ENCODE results near the gene PRDM16.

PRDM16 gene

DNA sequence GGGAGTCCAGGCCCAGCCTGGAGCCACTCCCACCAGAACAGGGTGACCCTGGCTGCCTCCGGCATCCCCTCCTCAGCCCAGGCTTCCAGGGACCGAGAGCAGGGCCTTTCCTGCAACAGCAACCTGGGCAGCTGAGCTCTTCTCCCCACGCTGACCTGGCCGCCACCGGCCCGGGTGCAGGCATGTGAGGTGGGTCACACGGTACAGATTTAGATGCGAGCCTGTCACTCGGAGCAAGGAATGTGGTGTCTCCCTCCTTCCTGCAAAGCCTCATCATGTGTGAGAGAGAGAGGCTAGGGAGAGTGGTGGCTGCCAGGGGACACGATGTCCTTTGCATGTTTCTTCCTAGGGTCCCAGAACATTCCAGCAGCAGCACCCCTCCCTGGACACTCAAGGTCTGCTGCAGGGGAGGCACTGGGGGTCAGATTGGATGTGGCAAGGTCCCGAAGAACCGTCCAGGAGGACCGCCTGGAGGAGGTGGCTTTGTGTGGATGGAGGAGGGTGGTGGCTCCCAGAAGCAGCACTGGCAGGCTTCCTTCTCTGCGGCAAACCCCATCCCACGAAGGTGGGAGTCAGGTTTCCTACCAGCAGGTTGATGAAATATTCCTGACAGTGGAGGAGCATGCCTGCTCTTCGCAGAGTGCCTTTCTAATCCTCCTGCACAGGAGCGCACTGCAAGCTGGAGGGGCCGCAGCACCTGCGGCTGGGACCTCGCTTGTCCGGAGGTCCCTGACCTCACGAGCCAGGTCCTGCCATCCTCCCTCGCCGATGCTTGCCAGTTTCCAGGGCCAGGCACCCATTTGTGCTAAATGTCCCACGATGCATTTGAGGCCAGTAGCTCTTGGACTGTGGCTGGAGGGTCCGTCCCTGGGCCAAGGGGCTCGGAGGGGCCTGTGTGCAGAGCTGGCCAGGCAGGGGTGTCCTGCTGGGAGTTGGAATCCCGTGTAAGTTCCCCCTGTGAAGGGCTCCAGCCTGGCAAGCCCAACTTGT, 68.4 kb downstream of the PRDM16 start:
- no peak overlapping the region for H2AFZ ChIP-seq (ENCODE audit: low read length)
- no peak overlapping the region for H3K9ac ChIP-seq (ENCODE audit: low read depth, low read length, poor library complexity, severe bottlenecking)
- no peak overlapping the region for H3K4me2 ChIP-seq (ENCODE audit: low read depth, low read length, poor library complexity, severe bottlenecking)
- no peak overlapping the region for H3K4me3 ChIP-seq (ENCODE audit: low read length, poor library complexity, severe bottlenecking)
- H3K79me2 ChIP-seq (ENCODE audit: insufficient read depth, low read length), result peaks cover 4% of the 10 kb centered on the region; the same call in 1 of the 2 replicates
- TF ChIP-seq CTCF (conservative IDR thresholded peaks at IDR 0.05; ENCODE audit: low read length) (no peak), EZH2phosphoT487 (IDR thresholded peaks at IDR 0.05; ENCODE audit: borderline replicate concordance) (no peak)
- no peaks in the 10 kb centered on the region for H3F3A ChIP-seq (ENCODE audit: low read depth)
- no peaks in the 10 kb centered on the region; the same call in 1 of the 2 replicates for H3K36me3 ChIP-seq (ENCODE audit: insufficient read depth, low read length)
- H3K9me3 ChIP-seq (ENCODE audit: insufficient read depth, low read depth, low read length), result no peaks in the 10 kb centered on the region
- no peaks in the 10 kb centered on the region for H3K4me1 ChIP-seq (ENCODE audit: insufficient read depth, low read length, poor library complexity, severe bottlenecking)
- H3K9me2 ChIP-seq (replicated peaks; ENCODE audit: low read depth, low read length), result no peaks in the 10 kb centered on the region
- H3K27me3 ChIP-seq (ENCODE audit: insufficient read depth, low read length, poor library complexity, severe bottlenecking), result no peaks in the 10 kb centered on the region
- no peaks in the 10 kb centered on the region for H4K20me1 ChIP-seq (ENCODE audit: insufficient read depth, low read length, poor library complexity, severe bottlenecking)

GRCh38 chr1:3138623-3139151, 69.7 kb downstream of the PRDM16 start:
- Histone ChIP-seq H3K4me2 (ENCODE audit: low read depth, low read length, poor library complexity, severe bottlenecking) (no peak overlapping the region), H3K4me1 (ENCODE audit: insufficient read depth, low read length, poor library complexity, severe bottlenecking) (no peaks in the 10 kb centered on the region), H3K27me3 (ENCODE audit: insufficient read depth, low read length, poor library complexity, severe bottlenecking) (no peaks in the 10 kb centered on the region), H2AFZ (ENCODE audit: low read length) (no peak overlapping the region), H3K9me2 (replicated peaks; ENCODE audit: low read depth, low read length) (no peaks in the 10 kb centered on the region), H3K9me3 (ENCODE audit: insufficient read depth, low read depth, low read length) (no peaks in the 10 kb centered on the region), H4K20me1 (ENCODE audit: insufficient read depth, low read length, poor library complexity, severe bottlenecking) (no peaks in the 10 kb centered on the region), H3K79me2 (ENCODE audit: insufficient read depth, low read length) (no peaks in the 10 kb centered on the region), H3K9ac (ENCODE audit: low read depth, low read length, poor library complexity, severe bottlenecking) (no peak overlapping the region), H3K36me3 (ENCODE audit: insufficient read depth, low read length) (no peaks in the 10 kb centered on the region; the same call in 1 of the 2 replicates), H3F3A (ENCODE audit: low read depth) (no peaks in the 10 kb centered on the region), H3K4me3 (ENCODE audit: low read length, poor library complexity, severe bottlenecking) (no peak overlapping the region)
- no peak for TF ChIP-seq EZH2phosphoT487 (IDR thresholded peaks at IDR 0.05; ENCODE audit: borderline replicate concordance)
- no peak for TF ChIP-seq CTCF (conservative IDR thresholded peaks at IDR 0.05; ENCODE audit: low read length)

DNA sequence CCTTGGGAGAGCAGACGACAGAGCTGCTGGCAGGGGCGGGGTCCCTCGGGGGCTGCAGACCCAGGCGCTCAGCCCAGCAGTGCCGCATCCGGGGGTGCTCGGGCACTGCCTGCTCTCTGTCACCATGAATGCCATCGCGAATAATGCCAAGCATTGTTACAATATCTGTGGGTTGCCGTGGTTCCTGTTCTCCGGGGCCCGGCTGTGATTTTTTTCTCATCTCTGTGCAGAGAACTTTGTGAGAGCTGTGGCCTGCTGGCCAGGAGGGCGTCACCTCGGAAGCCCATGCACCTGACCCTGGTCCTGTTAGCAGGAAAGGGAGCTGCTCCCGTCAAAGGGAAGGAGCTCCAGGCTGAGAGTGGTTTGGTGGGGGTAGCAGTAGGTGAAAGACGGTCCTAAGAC, 70.4 kb downstream of the PRDM16 start:
- Histone ChIP-seq H4K20me1 (ENCODE audit: insufficient read depth, low read length, poor library complexity, severe bottlenecking) (no peaks in the 10 kb centered on the region), H3K4me2 (ENCODE audit: low read depth, low read length, poor library complexity, severe bottlenecking) (no peak overlapping the region), H3F3A (ENCODE audit: low read depth) (no peaks in the 10 kb centered on the region), H3K9ac (ENCODE audit: low read depth, low read length, poor library complexity, severe bottlenecking) (no peak overlapping the region), H3K27me3 (ENCODE audit: insufficient read depth, low read length, poor library complexity, severe bottlenecking) (no peaks in the 10 kb centered on the region), H3K36me3 (ENCODE audit: insufficient read depth, low read length) (no peaks in the 10 kb centered on the region), H3K79me2 (ENCODE audit: insufficient read depth, low read length) (no peaks in the 10 kb centered on the region), H3K4me1 (ENCODE audit: insufficient read depth, low read length, poor library complexity, severe bottlenecking) (no peaks in the 10 kb centered on the region), H3K4me3 (ENCODE audit: low read length, poor library complexity, severe bottlenecking) (no peak overlapping the region), H3K9me2 (replicated peaks; ENCODE audit: low read depth, low read length) (no peaks in the 10 kb centered on the region), H2AFZ (ENCODE audit: low read length) (no peak overlapping the region), H3K9me3 (ENCODE audit: insufficient read depth, low read depth, low read length) (no peaks in the 10 kb centered on the region)
- TF ChIP-seq CTCF (conservative IDR thresholded peaks at IDR 0.05; ENCODE audit: low read length) (no peak), EZH2phosphoT487 (IDR thresholded peaks at IDR 0.05; ENCODE audit: borderline replicate concordance) (no peak)
